NCI-H748 treated with DMSO at 0.1 percent for 48 hours (cell line): ENCODE results near the gene LRRC74A.

ENCODE experiments used
- DNase-seq: peaks from one replicate; lab custom pipeline; 2025; lab: John Stamatoyannopoulos, UW

LRRC74A gene

DNA sequence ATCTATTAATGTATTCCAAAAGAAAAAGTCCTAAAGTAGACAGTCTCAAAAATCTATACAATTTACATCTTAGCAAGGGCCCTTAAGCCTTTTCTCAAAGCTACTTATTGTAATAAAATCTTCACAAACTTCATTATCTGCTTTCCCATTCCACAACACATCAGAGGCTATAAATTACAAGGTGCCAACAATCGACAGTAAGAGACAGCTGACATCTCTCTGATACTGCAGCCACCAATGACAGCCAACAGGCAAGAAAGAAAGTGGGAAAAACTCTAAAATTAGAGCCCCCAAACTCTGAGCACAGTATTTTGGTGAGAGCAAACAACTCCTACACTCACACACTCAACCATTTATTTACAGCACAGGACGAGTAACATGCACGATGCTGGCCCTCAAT lies 15.7 kb upstream of the LRRC74A start:
- no peak for DNase-seq

DNA sequence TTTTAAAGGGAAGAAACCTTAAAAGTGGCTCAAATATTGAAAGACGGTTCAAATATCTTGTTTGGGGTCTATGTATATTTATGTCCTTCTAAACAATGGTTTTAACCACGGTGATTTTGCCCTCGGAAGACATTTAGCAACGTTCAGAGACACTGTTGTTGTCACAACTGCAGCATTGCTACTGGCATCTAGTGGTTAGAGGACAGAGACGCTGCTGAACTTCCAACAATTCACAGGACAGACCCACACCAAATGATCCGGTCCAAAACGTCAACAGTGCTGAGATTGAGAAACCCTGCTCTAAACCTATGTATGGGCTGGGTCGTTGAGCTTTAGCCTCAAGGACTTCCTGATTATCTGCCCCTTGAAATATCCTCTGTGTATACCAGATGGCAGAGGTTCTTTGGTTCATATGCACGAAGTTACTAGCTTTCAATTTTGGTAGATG lies 15.2 kb upstream of the LRRC74A start:
- DNase-seq: no peak

DNA sequence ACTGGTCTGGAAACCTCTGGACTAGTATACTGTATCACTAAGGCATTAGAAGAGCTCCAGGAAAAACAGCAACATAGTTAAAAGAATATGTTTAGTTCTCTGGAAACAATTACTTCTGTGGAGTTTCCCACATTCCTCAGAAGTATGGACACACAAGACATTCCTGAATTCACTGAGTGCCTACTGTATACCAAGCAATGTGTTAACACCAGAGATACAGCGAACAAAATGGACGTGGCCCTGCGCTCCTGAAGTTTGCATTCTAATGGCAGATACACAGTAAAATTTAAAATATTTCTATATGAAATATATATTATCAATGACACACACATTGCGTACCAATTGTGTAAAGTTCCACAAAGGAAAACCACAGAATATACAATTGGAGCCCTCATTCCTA lies 14.6 kb upstream of the LRRC74A start:
- DNase-seq: no peak

DNA sequence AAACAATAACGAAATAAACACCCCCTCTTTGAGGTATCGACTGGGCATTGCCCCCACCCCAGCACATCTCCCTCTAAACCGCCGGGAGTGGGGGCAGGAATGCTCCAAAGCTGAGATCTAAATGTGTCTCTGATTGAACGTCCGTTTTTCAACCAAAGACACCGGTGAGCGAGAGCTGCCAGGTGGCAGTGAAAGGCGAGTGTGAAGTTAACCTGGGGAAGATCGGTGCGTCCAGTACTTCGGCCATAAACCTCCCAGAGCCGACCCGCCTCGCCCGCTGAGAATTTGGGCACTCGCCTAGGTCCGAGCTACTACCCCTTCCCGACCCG lies 14.2 kb upstream of the LRRC74A start:
- no peak for DNase-seq

DNA sequence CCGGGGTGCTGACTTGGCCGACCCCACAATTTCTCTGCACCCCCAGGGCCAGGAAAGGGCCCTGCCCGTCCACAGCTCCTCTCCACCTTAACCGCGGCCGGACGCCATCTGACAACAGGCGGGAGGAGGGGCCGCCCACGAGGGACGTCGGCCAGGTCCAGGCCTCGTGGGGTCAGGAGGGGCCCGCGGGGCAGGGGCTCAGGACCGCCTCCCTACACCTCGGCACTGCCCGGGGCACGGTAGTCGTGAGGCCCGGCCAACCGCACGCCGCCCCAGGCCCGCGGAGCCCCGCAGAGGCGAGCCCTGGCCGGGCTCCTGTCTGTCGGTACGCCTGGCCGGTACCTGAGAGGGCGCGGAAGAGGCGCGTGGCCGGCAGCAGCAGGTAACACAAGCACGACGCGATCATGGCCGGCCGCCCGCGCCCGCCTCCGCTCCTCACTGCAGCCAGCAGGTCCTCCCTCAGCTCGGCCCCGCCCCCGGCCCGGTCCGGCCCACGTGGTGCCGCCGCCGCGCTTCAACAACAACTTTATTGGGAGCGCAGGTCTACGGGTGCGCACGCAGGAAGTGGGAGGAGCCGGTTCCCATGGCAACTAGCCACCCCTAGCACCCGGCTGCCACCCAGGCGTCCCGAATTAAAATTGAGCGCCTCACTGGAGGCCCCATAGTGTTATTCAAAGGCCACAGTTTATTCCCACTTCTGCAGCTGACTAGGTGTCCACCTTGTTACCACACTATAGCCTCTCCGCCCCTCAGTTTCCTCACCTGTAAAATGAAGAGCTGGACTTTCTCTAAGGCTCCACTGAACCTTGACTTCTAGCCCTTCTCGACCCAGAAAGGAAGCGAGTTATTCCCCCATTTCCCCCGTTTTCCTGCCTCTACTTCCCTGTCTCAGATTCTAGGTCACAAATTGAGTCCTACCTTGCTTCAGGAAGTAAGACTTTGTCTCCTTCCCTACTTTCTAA lies 13.5 kb upstream of the LRRC74A start, which contains the start of gene ANGEL1:
TSS of gene ANGEL1 (minus strand) at position 461 of the 962 bp plus-strand sequence. CDS start at position 406, 55 bp downstream.
- peak; percentile 70 for DNase-seq

DNA sequence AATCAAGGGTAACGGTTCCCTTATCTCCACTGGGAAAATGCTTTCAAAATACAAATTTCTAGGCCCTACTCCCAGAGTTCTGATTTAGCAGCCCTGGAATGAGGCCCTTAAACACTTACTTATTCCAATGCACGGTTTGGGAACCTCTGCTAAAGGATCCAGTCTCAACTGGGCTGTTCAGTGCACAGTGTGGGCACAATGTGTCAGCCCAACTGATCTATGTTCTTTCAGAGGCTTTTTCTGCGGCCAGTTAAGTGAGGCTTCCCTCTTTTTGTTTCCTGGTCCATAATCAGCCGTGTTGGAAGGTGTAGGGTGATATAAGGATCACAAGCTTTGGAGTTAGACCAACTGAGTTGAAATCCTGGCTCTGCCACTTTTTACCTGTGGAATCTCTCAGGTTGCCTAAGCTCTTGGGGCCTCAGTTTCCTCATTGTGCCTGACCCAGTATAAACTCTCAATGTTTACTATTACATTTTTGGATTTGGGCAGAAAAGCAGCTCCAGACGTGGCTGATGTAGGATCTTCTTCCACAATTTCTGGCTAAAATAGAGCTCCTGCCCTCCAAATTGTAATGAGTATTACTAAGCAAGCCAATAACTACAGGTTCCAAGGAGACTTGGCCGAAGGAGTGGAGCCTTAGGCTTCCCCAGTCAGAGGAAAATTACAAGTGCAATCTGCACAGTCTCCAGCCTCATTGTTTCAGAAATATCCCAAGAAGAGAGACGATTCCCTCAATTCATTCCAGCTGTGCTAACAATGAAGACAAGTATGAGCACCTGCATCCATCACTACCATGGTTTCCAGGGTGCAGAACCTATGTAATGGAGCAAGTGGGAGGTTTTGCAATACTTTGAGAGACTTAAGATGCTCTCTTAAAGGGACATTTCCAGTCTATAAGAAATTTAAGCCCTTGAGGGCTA lies 11.2 kb upstream of the LRRC74A start:
- no peak for DNase-seq

DNA sequence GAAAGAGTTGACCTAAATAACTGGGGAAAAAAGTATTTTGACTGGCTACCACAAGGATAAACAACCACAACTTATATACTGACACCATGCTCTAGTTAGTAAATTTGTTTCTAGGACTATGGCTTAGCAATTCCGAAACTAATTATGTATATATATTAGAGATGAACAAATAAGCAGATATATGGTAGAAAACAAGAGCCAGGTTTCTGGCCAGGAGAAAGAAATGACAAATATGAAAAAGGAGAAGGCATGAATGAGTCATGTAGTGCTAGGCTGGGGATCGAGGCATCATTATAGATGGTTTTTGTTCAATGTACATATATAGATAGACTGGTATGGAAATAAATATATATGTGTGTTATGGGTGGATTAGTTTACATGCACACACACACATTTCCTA lies 5.5 kb upstream of the LRRC74A start:
- DNase-seq: no peak

DNA sequence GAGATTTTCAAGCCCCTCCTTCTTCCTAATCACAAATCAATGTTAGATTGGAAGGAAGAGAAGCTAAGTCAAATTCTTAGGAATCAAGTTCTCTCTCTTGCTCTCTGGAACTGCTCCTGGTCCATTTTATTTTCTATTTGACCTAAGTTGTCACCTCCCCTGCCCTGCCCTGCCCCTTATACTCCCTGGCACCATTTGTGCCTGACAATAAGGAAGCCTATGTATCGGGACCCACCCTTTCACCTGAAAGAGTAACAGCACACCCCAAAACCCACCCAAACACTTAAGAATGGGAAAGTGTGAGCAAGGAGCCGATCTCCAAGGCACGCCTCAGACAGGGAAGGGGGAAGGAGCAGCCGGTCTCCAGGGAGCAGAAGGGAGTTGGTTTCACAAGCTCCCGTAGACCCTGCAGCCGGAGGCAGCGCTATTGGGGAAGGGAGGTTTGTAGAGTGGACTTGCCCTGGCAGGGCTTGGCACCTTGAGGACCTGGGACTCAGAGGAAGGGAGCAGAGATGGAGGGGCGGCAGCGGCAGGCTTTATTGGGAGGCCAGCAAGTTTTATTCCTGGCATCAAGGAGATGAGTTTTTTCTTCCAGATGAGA lies 1.6 kb downstream of the LRRC74A start:
- DNase-seq: no peak

DNA sequence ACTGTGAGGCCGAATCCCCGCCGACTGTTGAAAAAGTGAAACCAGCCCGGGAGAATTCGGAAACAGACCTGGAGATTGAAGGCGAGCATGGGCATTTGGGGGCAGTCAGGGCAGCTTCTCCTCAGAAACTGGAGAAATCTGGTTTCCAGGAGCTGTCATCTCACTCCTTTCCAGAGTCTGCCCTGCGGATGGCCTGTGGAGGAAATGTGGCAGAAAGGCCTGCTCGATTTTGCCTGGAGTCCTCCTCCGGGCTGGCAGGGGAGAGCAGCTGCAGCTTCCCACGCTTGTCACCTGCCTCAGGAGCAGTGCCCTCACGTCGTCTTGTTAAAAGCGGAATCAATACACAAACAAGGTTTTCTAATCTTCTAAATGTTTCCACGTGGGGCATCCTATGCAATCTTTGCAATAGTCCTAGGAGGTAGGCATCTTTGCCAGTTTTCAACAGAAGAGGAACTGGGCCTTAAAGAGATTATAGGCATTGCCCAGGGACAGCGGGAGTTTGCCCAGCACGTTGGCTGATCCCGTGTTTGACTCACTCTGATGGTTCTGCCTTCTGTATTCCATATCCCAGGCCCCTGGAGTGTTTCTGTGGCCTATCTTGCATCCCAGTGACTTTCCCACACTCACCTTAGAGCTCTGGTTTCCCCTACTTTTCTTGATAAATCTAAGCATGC lies 2.3 kb downstream of the LRRC74A start:
- DNase-seq: no peak

DNA sequence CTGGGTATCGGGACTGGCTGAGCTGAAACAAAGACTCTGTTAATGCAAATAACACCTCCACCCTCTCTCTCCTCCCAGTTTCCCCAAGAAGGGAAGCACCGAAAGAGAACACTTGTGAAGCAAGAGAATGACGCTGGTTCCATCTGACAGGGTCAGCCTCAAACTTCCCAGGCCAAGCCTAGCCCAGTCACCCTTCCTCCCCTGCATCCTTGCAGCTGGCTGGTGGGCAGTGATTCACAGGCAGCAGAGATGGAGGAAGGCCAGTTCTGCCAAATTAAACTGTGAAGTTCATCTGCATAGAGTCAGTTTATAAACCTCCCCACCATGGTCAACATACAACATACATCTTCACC lies 2.8 kb downstream of the LRRC74A start:
- DNase-seq: no peak

DNA sequence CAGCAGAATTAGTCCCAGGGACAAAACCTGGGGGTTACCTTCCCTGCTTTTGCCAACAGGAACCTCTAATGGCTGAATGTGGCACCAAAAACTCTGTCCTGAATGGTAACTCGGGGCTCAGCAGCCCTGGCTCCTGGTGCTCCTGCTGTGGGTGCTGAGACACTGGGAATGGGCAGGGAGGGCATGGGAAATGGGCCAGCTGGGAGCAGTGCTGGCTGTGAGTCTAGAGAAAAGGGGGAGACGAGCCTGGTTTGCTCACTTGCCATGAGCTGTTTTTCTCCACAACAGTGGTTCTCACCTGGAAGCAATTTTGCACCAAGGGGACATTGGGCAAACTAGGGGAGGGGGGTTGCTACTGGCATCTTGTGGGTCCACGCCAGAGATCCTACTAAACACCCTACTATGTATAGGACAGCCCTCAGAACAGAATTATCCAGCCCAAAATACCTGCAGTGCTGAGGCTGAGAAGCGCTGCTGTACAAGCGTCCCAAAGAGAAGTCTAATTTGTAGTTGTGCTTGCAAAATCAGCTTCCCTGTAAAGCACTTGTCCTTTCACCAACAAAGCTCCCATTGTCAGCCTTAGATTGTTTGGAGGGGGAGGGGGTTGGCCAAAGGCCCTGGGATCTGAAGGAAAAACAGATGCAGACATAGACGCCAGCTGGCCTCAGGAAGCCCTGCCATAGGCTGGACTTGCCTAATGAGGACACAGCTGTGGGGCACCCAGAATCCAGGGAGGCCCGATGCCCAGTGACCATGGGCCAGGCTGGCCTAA lies 3.6 kb downstream of the LRRC74A start:
- no peak for DNase-seq

DNA sequence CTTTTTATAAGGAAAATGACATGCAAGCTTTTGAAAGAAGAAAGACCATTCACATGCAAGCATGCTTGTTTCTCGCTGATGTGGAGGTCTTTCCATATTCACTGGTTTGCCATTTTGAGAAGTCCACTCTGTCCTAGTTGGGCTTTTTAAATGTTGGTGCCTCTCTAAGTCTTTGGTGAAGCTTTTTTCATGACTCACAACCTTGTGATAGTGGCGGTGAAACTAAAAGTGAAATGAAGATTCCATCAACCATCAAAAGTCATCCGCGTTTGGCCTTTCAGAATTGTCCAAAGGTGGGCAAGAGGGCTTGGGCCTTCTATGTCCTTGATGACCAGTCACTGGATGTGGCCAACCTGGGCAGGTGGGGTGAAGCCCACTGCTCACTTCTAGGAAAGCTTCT lies 4.3 kb downstream of the LRRC74A start:
- no peak for DNase-seq

DNA sequence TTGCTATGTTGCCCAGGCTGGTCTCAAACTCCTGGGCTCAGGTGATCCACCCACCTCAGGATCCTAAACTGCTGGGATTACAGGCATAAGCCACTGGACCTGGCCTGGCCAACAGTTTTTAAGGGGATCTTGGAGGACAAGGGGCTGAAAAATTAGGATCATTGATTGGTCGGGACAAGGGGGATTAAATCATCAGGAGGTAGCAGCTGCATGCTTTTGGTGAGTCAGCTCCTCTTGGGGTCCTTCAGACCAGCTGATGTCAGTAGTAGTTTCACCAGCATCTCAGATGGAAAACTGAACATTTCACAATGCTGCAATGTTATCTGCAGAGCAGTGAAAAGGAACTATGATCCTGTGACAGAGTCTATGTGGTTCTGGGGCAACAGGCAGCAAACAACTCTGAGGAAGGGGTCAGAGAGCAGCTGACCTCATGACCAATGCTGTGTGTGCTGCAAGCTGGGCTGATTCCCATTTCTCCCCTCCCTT lies 6.3 kb downstream of the LRRC74A start:
- no peak for DNase-seq

DNA sequence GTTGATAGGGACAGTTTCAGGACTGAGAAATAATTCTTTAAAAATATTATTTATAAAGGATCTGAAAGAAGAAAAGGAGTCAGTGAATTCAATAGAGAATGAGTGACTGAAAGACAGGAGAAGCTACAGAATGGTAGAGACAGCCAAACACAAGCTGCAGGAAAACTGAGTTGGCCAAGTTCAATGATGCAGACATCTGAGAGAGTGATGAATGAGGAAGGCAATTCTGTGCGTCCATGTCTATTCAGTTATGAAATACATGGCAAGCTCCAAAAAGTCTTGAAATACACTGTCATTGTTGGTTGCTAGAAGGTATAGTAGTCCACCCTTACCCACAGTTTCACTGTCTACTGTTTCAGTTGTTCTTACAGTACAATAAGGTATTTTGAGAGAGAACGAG lies 6.8 kb downstream of the LRRC74A start:
- no peak for DNase-seq

DNA sequence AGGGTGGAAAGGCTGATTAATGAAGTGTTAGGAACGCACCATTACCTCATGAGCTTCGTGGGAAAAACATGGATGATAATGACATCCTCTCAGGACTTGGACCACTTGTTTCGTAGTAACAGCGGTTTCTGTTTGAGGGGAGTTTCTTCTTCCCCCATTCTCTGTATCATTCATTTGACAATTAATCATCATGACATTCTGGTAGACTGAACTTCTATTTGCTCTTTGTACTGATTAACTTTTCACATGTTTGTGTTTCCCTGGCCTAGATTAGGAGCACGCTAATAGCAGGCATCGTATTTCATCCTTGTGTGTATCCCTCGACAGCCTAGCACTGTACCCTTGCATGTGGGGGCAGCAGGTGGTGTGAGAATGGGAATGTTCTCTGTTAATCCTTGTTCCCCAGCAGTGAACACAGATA lies 8.0 kb downstream of the LRRC74A start:
- DNase-seq: no peak

DNA sequence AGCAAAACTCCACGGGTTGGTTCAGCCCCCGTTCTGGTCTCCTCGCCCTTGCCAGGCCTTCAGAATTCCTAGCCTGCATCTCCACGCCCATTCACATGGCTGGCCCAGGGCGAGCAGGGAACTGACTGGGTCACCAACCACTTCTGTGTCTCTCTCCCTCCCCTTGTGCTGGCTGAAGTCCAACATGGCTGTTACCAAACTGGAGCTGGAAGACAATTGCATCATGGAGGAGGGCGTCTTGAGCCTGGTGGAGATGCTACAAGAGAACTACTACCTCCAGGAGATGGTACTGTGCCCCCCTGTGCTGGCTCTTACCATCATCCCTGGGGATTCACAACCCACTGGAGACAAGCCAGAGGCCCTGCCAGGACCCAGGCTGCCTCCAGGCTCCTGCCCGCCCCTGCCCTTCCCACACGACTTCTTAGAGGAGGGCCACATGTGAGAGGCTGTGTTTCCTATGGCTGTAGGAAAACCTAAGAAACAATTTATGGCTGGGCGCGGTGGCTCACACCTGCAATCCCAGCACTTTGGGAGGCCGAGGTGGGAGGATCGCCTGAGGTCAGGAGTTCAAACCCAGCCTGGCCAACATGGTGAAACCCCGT lies 9.9 kb downstream of the LRRC74A start:
- DNase-seq: no peak

DNA sequence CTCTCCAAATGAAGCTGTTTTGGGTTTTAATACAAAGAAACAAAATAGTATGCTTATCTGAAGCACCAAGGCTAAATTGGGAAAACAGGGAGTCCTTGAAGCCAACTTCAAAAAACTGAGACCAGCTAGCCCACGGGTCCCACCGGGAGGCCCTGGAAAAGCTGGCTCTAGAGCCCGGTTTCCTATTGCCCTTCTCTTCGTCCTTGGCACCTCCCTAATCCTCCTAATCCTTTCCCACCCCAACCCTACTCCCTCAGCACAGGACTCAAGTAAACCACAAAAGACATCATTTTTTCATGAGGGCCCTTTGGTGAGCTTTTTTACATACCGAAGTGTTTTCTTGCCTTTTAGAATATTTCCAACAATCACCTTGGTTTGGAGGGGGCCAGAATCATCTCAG lies 11.3 kb downstream of the LRRC74A start:
- DNase-seq: no peak

DNA sequence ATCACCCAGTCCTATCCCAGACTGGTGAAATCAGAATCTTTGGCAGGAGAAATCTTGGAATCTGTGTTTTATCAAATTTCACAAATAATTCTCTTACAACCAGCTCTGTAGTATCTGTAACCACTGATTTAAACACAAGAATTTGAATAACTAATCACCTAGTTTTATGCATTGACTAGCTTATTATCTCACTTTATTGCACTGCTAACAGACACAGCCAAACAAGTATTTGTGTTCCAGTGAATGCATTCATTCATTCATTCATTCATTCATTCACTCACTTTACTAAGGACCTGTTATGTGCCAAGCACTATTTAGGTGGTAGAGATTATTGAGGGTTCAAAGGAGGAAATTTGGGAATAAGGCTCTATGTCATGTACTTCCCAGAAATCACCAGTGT lies 16.2 kb downstream of the LRRC74A start:
- DNase-seq: no peak

DNA sequence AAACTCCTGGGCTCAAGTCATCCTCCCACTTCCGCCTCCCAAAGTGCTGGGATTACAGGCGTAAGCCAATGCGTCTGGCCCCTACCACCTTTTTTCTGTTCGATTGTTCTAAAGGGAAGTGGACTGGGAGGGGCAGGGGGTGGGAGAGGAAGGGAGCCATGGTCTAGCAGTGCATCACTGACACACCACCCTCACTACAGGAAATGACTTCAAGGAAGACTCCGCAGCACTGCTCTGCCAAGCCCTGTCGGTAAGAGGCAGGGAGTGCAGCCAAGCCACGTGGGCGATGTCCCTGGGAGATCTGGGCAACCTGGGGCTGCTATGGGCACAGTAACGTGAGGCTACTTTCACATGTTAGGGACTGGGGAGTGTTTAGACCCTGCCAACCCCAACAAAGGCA lies 18.0 kb downstream of the LRRC74A start:
- DNase-seq: no peak

DNA sequence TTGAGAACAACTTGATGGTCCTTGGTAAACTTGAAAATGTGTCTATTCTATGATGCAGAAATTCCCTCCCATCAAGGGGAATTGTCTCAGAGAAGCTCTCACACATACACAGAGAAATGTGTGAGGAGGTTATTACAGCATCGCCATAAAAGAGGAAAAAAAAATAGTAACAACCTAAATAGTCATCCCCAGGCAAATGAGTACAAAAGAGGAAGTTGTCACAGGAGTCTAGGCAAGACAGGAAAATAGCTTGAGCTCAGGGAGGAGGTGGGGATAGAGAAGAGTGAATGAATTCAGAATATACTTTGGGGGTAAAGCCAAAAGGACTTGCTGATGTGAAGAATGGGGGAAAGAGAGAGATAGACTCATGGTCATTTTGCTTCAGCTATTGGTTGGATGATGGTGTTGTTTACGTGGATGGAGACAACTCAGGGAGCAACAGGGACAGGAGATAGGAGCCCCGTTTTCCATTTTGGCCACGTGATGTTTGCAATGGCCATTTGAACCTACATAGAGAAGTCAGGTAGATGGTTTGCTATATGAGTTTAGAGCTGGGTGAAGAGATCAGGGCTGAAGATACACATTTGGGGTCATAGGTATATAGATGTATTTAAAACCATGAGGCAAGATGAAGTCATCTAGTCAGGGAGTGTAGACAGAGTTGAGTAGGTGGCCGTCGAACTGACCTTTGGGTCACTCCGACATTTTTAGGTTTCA lies 20.3 kb downstream of the LRRC74A start:
- no peak for DNase-seq
